Limb (tissue), 2 donors: ENCODE results near the gene TSPAN5.
"Not testable (repeated sequence)": the region's sequence is repeated elsewhere in the genome, so short reads cannot be mapped to it uniquely, and the experiment has no call there.

Source experiments
- DNase-seq, 2 donors: peaks; one replicate each; pipeline ENCODE4 v3.0.0-alpha.2; 2016; ENCODE audit errors: extremely low spot score in 2 of 2

TSPAN5 gene

DNA sequence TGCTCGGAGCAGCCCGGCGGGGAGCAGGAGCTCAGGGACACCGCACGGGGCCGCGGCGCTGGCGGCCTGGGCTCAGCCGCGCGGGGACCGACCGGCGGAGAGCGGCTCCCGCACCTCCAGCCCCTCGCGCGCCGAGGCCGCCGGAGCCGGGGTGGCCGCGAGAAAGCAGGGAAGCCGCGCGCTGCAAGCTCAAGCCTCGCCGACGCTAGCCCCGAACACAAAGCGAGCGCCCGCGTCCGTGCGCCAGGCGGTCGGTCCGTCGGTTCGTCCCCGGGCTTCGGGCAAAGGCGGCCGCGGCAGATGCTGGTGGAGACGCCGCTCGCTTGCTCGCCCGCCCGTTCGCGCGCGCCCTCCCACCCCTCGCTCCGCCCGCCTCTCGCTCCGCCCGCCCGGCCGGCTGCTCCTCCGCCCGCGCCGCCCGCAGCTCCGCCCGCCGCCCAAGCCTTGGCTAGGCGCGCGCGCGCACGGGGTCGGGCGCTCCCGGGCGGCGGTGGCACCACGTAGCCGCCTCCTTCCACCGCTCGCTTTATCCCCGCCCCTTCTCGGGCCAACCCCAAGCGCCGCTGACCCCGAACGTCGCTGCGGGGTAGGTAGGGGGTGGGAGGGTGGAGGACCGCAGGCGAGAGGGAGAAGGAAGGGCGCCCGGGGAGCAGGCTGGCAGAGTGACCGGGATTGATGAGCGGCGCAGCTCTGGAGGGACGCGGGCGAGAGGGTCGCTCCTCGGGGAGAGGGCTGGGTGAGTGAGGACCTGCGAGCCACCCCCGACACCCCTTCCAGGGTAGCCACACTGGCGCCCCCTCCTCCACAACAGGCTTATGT is at the start of gene TSPAN5:
Gene TSPAN5 (minus strand): TSS at position 325 of the 819 bp plus-strand sequence.
- DNase-seq: peak; percentile 75 to 88

- no peak for DNase-seq
These were observed 48.5 kb upstream of the TSPAN5 start for GRCh38 chr4:98706935-98707334.

DNA sequence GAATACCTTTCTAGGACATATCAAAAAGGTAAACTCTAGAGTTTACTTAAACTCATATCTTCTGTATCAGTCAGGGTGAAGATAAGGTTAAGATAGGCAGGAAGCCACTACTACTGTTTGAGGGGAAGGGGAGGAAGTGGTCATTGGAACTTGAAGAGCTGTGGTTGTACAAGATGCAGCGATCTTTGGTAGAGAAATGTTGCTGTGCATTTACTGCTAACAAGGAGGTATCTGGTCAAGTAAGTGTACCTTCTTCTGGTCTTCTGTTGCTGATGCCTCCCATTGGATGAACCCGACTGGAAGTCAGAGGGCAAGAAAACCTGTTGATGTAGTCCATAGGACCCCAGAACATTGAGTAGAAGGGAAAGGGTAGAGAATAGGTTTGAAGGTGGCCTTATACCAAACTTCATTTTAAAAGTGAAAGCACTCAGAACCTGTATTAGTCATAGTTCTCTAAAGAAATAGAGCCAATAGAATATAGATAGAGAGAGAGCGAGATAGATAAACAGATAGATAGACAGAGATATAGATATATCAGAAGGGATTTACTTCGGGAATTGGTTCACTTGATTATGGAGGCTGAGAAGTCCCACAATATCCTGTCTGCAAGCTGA is 47.9 kb upstream of the TSPAN5 start:
- no peak for DNase-seq

DNA sequence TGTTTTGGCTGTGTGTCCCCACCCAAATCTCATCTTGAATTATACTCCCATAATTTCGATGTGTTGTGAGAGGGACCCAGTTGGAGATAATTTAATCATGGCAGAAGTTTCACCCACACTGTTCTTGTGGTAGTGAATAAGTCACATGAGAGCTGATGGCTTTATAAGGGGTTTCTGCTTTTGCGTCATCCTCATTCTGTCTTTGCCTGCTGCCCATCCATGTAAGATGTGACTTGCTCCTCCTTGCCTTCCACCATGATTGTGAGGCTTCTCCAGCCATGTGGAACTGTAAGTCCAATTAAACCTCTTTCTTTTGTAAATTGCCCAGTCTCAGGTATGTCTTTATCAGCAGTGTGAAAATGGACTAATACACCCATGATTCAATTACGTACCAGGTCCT is 47.2 kb upstream of the TSPAN5 start:
- not testable (repeated sequence) for DNase-seq

GRCh38 chr4:98700656-98701055 is 42.2 kb upstream of the TSPAN5 start:
- DNase-seq: no peak

GRCh38 chr4:98694076-98694475 is 35.7 kb upstream of the TSPAN5 start:
- DNase-seq: no peak

GRCh38 chr4:98692411-98692810 is 34.0 kb upstream of the TSPAN5 start:
- no peak for DNase-seq

- DNase-seq: no peak
These were observed 33.2 kb upstream of the TSPAN5 start for GRCh38 chr4:98691588-98691987.

- no peak for DNase-seq
These were observed 31.2 kb upstream of the TSPAN5 start for GRCh38 chr4:98689507-98690174.

- no peak for DNase-seq
These were observed 30.2 kb upstream of the TSPAN5 start for GRCh38 chr4:98688411-98689290.

DNA sequence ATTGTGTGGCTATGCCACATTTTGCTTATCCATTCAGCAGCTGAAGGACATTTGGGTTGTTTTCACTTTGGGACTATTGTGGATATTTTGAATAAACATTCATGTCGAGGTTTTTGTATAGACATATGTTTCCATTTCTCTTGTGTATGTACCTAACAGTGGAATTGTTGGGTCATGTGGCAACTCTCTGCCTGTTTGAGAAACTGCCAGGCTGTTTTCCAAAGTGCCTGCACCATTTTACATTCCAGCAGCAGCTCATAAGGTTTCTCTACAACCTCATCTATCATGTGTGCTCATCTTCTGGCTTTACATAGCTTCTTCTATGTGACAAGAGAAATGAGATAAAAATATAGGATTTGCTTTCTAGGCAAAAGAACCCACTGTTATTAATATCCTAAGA is 29.5 kb upstream of the TSPAN5 start:
- no peak for DNase-seq

GRCh38 chr4:98686847-98687246 is 28.4 kb upstream of the TSPAN5 start:
- no peak for DNase-seq

- DNase-seq: no peak
These were observed 27.8 kb upstream of the TSPAN5 start for GRCh38 chr4:98686043-98686707.

GRCh38 chr4:98685225-98686042 is 27.0 kb upstream of the TSPAN5 start:
- DNase-seq: no peak

DNA sequence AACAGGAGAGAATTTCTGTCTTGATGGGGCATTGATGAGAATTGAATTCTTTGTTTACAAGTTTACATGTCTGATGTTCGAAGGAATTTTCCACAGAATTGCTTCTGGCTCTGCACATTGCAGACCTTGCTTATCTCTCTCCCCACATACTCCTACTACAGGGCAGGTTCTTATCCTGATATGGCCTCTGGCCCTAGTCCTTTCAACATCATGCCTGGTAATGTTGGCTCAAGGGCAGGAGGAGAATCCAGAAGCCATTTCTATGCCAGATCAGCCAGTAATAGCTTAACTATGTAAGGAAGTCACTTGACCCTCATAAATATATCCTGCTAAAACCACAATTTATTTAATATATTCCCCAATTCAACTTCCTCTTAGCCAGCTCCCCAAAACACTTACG is 24.3 kb upstream of the TSPAN5 start:
- DNase-seq: no peak

DNA sequence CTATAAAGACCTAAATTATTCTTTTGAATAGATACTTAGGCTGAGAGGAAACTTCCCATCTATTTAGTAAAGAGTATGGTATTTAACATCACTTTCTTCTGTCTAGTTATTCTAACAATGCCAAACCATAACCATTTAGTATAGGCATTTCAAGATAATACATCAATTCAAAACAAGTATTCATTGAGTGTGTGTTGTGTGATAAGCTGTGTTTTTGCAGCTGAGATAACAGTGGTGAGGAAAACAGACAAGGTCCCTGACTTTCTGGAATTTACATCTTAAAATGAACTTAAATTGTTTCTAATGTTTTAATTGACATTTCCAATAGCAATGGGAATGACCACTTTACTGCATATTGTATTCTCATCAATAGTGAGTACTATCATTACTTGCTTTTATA is 22.4 kb upstream of the TSPAN5 start:
- DNase-seq: no peak

DNA sequence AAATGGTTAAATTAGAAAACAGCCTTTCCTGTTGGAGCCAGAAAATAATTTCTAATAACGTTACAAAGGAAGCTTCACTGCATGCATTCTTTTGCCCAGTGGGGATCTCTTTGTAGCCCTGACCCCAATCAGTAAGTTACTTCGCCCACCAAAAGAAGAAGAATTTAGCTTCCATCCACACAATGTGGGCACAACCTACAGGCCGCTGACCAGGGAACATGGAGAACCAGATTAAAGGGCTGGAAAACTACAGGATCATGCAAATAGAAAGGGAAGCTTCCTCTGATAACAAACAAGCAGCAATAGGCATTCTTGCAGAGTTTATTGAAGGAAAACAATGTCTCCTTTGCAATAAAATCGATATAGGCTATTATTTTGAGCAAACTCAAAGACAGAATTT is 21.3 kb upstream of the TSPAN5 start:
- DNase-seq: no peak

- DNase-seq: no peak
These were observed 19.4 kb upstream of the TSPAN5 start for GRCh38 chr4:98677799-98678198.

DNA sequence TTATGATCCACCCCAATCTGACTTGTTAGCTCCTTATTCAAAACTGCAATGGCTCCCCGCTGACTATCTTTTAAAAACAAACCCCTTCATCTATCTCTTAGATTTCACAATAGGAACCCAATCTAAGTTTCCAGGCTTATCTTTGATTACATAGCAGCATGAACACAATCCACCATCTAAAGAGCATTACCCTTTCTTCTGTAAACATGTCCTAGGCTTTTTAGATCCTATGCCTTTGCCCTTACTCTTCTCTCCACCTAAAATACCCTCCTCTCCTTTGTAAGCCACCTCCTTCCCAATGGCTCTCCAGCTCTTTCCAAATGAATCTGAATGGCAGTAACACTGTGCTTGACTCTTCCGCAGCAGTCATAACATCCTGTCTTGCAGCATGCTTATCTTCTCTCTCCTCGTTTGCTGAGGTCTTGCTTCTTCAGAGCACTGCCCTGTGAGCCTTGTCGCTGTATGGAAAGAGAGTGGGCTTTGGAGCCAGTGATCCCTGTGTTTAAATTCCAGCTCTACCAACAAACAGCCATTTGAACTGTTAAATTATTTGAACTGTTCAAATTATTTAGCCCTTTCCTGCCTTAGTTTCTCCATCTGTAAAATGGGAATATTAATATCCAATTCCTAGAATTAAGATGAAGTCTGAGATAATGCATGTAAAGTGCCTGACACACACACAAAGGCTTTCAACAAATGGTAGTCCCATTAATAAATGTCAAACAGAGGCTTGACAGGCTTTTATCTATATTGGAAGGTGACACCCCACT is 16.2 kb upstream of the TSPAN5 start:
- DNase-seq: no peak
